Astrocyte (in vitro differentiated cells and primary cell): Measurements from ENCODE around the gene RIOK2. TPM values are rescaled to one million over a fixed set of nuclear protein-coding genes. Genes with fewer than 3 reads are reported as not detected.
"Not testable (repeated sequence)": the region's sequence is repeated elsewhere in the genome, so short reads cannot be mapped to it uniquely, and the experiment has no call there.

Experiments
- DNase-seq: peaks from one replicate; pipeline ENCODE4 v3.0.0-alpha.2; 2010; ENCODE audit warnings: low read depth
- FAIRE-seq: peaks from 2 replicates; lab custom pipeline; 2011; peaks lifted over from hg19 to GRCh38; lab: Jason Lieb, UNC
- H2AFZ ChIP-seq: 2 replicates; pipeline ENCODE4 v1.6.0; 2012; ENCODE audit warnings: low read depth, low read length, inconsistent platforms
- H3K27ac ChIP-seq: 2 replicates; pipeline ENCODE4 v1.5.1; 2011; ENCODE audit warnings: low read depth, low read length, inconsistent platforms
- H3K27me3 ChIP-seq: 2 replicates; pipeline ENCODE4 v1.6.0; 2011; ENCODE audit warnings: low read length, inconsistent platforms; ENCODE audit not compliant: insufficient read depth
- H3K36me3 ChIP-seq: 2 replicates; pipeline ENCODE4 v1.5.1; 2011; ENCODE audit warnings: low read length, inconsistent platforms; ENCODE audit not compliant: insufficient read depth
- H3K4me1 ChIP-seq: 2 replicates; pipeline ENCODE4 v1.5.1; 2011; ENCODE audit warnings: low read length, inconsistent platforms; ENCODE audit not compliant: insufficient read depth
- H3K4me2 ChIP-seq: 2 replicates; pipeline ENCODE4 v1.6.0; 2012; ENCODE audit warnings: low read length, inconsistent platforms
- H3K4me3 ChIP-seq: 2 replicates; pipeline ENCODE4 v1.5.1; 2011; ENCODE audit warnings: low read depth, mild to moderate bottlenecking, low read length, inconsistent platforms; ENCODE audit not compliant: insufficient read depth
- H3K79me2 ChIP-seq: 2 replicates; pipeline ENCODE4 v1.6.0; 2012; ENCODE audit warnings: mild to moderate bottlenecking, low read length, inconsistent platforms; ENCODE audit not compliant: insufficient read depth
- H3K9ac ChIP-seq: 2 replicates; pipeline ENCODE4 v1.6.0; 2012; ENCODE audit warnings: mild to moderate bottlenecking, low read length, inconsistent platforms
- H3K9me3 ChIP-seq: 2 replicates; pipeline ENCODE4 v1.5.1; 2012; ENCODE audit warnings: low read depth, mild to moderate bottlenecking, low read length, inconsistent platforms; ENCODE audit not compliant: insufficient read depth
- H4K20me1 ChIP-seq: 2 replicates; pipeline ENCODE4 v1.6.0; 2012; ENCODE audit warnings: low read length, inconsistent platforms; ENCODE audit not compliant: insufficient read depth
- H3K27ac Mint-ChIP-seq: one replicate; pipeline ENCODE4 v1.8.0; 2021; ENCODE audit warnings: mild to moderate bottlenecking, mixed read lengths; ENCODE audit not compliant: unreplicated experiment
- H3K27me3 Mint-ChIP-seq: one replicate; pipeline ENCODE4 v1.8.0; 2021; ENCODE audit warnings: low read depth, mixed read lengths; ENCODE audit not compliant: unreplicated experiment
- H3K36me3 Mint-ChIP-seq: one replicate; pipeline ENCODE4 v1.8.0; 2021; ENCODE audit warnings: low read depth, mixed read lengths; ENCODE audit not compliant: unreplicated experiment
- H3K4me1 Mint-ChIP-seq: one replicate; pipeline ENCODE4 v1.8.0; 2021; ENCODE audit warnings: low read depth, mixed read lengths; ENCODE audit not compliant: unreplicated experiment
- H3K4me3 Mint-ChIP-seq: one replicate; pipeline ENCODE4 v1.8.0; 2021; ENCODE audit warnings: mild to moderate bottlenecking, moderate library complexity, mixed read lengths; ENCODE audit not compliant: unreplicated experiment
- H3K9me3 Mint-ChIP-seq: one replicate; pipeline ENCODE4 v1.8.0; 2021; ENCODE audit warnings: mild to moderate bottlenecking, mixed read lengths; ENCODE audit not compliant: unreplicated experiment
- EZH2 ChIP-seq: IDR thresholded peaks from 2 replicates; pipeline ENCODE4 v1.6.1; 2012; ENCODE audit warnings: mild to moderate bottlenecking, low read length, inconsistent platforms; ENCODE audit not compliant: insufficient read depth
- total RNA-seq: library from RNA; stranded (reverse); gene quantifications from 2 replicates; pipeline ENCODE4 v1.2.1, GENCODE V29; 2021
- TF ChIP-seq, protein P1 (sequence below): IDR thresholded peaks from 2 replicates; pipeline ENCODE4 v1.5.1; 2011; ENCODE audit warnings: low read depth, mild to moderate bottlenecking, inconsistent platforms, low read length, moderate library complexity; ENCODE audit not compliant: insufficient read depth

RIOK2 gene
- total RNA-seq, 1 donor from 2014 or later, result 39.4 TPM

DNA sequence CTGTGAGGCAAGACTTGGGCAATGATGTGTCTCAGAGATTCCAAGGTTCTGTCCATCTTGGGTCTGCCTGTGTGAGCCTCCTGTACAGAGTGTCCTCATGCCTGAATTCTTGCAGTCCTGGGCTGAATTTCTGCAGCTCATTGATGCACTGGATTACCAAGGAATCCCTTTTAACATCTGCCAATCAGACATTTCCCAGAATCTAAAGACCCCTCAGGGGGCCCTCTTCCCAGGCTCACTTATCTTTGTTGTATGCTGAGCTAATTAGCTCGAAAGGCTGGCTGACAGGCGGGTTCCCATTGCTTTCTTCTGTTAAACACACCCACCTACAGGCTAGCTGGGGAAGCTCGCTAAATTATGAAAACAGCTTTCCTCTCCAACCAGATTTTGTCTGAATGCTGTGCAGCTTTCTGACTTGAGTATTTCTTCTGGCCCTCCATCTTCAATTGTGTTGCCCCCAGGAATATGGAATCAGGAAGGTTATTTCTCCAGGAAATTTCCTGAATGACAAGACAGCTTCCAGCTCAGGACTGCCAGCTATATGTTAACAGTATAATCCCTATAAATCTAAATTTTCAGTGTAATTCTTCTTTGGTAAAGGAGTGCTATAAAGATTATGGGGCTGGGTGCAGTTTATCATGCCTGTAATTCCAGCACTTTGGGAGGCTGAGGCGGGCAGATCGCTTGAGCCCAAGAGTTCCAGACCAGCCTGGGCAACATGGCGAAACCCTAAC, 40.4 kb downstream of the RIOK2 start, which contains the start of gene LIX1:
LIX1 (minus strand) TSS at position 91 of the 734 bp plus-strand sequence; CDS start at position 56, 35 bp downstream.
- no peaks in the 10 kb centered on the region for H3K4me1 ChIP-seq
- no peaks in the 10 kb centered on the region for H3K27me3 ChIP-seq
- H3K4me3 Mint-ChIP-seq, result no peak within 1 kb of the TSS
- no peak within 1 kb of the TSS for H3K27ac Mint-ChIP-seq
- no peaks in the 10 kb centered on the region for H3K27me3 Mint-ChIP-seq
- FAIRE-seq (peak; percentile 17), DNase-seq (no peak)
- H3K36me3 ChIP-seq, result no peaks in the 10 kb centered on the region
- no peak within 1 kb of the TSS for H3K27ac ChIP-seq
- H3K9ac ChIP-seq, result no peak within 1 kb of the TSS
- H3K4me2 ChIP-seq, result no peak within 1 kb of the TSS
- H3K79me2 ChIP-seq, result no peaks in the 10 kb centered on the region
- H3K36me3 Mint-ChIP-seq, result no peaks in the 10 kb centered on the region
- H3K9me3 Mint-ChIP-seq, result no peaks in the 10 kb centered on the region
- H4K20me1 ChIP-seq, result no peaks in the 10 kb centered on the region
- H2AFZ ChIP-seq, result peak within 1 kb of the TSS; percentile 5
- no peaks in the 10 kb centered on the region for H3K9me3 ChIP-seq
- TF ChIP-seq, protein P1, sequence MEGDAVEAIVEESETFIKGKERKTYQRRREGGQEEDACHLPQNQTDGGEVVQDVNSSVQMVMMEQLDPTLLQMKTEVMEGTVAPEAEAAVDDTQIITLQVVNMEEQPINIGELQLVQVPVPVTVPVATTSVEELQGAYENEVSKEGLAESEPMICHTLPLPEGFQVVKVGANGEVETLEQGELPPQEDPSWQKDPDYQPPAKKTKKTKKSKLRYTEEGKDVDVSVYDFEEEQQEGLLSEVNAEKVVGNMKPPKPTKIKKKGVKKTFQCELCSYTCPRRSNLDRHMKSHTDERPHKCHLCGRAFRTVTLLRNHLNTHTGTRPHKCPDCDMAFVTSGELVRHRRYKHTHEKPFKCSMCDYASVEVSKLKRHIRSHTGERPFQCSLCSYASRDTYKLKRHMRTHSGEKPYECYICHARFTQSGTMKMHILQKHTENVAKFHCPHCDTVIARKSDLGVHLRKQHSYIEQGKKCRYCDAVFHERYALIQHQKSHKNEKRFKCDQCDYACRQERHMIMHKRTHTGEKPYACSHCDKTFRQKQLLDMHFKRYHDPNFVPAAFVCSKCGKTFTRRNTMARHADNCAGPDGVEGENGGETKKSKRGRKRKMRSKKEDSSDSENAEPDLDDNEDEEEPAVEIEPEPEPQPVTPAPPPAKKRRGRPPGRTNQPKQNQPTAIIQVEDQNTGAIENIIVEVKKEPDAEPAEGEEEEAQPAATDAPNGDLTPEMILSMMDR, result peak; percentile 47
- TF ChIP-seq EZH2, result no peak
- H3K4me3 ChIP-seq, result no peak within 1 kb of the TSS
- peaks cover 2% of the 10 kb centered on the region for H3K4me1 Mint-ChIP-seq

DNA sequence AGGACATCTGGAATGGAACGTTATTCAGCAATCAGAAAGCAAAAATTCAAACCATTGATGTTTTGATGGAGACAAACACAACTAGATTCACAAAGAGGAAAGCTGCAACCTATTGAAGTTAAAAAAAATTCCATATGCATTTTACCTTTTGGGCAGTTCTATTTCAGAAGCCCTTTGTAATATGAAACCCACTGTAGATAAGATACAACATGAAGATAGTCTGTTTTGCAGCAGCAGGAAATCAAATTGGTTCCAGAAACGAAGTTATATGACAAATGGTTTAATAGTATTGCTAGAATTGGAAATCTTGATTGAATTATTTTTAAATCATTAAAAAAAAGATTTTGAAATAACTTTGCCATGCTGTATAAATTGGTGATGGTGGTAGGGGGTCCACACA, 41.5 kb downstream of the RIOK2 start:
- Histone ChIP-seq H3K36me3 (no peaks in the 10 kb centered on the region), H3K9me3 (no peaks in the 10 kb centered on the region), H3K79me2 (no peaks in the 10 kb centered on the region), H3K4me1 (no peaks in the 10 kb centered on the region), H3K9ac (no peak overlapping the region), H3K4me3 (no peak overlapping the region), H2AFZ (no peak overlapping the region), H3K27ac (no peak overlapping the region), H3K27me3 (no peaks in the 10 kb centered on the region), H4K20me1 (no peaks in the 10 kb centered on the region), H3K4me2 (no peak overlapping the region)
- TF ChIP-seq, protein P1, result no peak
- TF ChIP-seq EZH2, result no peak
- FAIRE-seq, result no peak
- no peaks in the 10 kb centered on the region for H3K9me3 Mint-ChIP-seq
- H3K36me3 Mint-ChIP-seq, result no peaks in the 10 kb centered on the region
- H3K4me1 Mint-ChIP-seq, result peaks cover 2% of the 10 kb centered on the region
- no peak overlapping the region for H3K27ac Mint-ChIP-seq
- DNase-seq, result no peak
- no peaks in the 10 kb centered on the region for H3K27me3 Mint-ChIP-seq
- H3K4me3 Mint-ChIP-seq, result no peak overlapping the region

DNA sequence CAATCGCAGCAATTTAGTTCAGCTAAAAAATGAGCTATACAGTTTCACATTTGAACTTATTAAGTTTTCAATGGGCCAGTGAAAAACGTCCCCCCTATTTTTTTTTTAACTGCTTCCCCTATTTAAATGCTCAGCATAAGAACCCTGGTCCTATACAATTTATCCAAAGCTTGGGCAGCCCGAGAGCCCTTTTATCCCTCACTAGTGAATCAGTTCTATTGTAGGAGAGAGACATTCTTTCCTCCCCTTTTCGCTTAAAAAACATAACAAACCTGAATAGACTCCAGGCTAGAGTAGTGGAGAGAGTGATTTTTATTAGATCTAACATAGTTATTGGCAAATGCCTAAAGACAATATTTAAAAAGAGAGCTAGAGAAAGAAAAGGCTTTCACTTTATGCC, 42.0 kb downstream of the RIOK2 start:
- H3K4me1 ChIP-seq, result no peaks in the 10 kb centered on the region
- H4K20me1 ChIP-seq, result no peaks in the 10 kb centered on the region
- no peak overlapping the region for H3K4me3 ChIP-seq
- DNase-seq, result no peak
- H3K9ac ChIP-seq, result no peak overlapping the region
- H3K79me2 ChIP-seq, result no peaks in the 10 kb centered on the region
- H3K27ac ChIP-seq, result no peak overlapping the region
- H3K9me3 Mint-ChIP-seq, result no peaks in the 10 kb centered on the region
- TF ChIP-seq, protein P1, result no peak
- TF ChIP-seq EZH2, result no peak
- no peaks in the 10 kb centered on the region for H3K27me3 ChIP-seq
- H3K4me3 Mint-ChIP-seq, result no peak overlapping the region
- H3K36me3 ChIP-seq, result no peaks in the 10 kb centered on the region
- no peak for FAIRE-seq
- no peaks in the 10 kb centered on the region for H3K9me3 ChIP-seq
- peaks cover 2% of the 10 kb centered on the region for H3K4me1 Mint-ChIP-seq
- H3K4me2 ChIP-seq, result peak overlapping the region; percentile 18
- H3K27ac Mint-ChIP-seq, result no peak overlapping the region
- H3K27me3 Mint-ChIP-seq, result no peaks in the 10 kb centered on the region
- no peaks in the 10 kb centered on the region for H3K36me3 Mint-ChIP-seq
- H2AFZ ChIP-seq, result no peak overlapping the region

DNA sequence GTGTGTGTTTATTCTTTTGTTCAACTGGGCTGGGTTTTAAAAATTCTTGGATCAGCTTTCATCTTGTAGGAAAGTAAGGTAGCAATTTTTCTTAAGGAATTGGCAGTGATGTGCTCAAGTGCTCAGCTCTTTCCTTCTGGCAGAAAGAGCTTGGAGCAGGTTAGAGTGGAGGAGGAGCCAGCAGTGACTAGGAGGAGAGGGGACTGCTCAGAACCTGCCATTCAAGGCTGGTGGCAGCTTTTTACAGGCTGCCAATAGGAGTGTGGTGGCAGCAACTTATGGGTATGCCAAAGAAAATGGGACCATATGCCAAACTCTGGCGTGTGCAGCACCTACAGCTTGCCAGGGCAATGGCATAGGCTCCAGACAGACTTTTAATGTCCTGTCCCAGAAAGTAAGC, 42.8 kb downstream of the RIOK2 start:
- H3K4me3 Mint-ChIP-seq, FAIRE-seq, H3K4me1 Mint-ChIP-seq, H3K4me1 ChIP-seq, H3K27me3 ChIP-seq, H4K20me1 ChIP-seq, H3K9me3 ChIP-seq, H3K36me3 ChIP-seq, H3K27ac Mint-ChIP-seq, DNase-seq, H3K9me3 Mint-ChIP-seq, H3K36me3 Mint-ChIP-seq, H3K27me3 Mint-ChIP-seq, H3K27ac ChIP-seq, H3K79me2 ChIP-seq, H3K9ac ChIP-seq, H3K4me3 ChIP-seq: not testable (repeated sequence)
- peak overlapping the region; percentile 42 for H2AFZ ChIP-seq
- H3K4me2 ChIP-seq, result peak overlapping the region; percentile 48
